ENCODE measurements around the gene RBM17.

DNA sequence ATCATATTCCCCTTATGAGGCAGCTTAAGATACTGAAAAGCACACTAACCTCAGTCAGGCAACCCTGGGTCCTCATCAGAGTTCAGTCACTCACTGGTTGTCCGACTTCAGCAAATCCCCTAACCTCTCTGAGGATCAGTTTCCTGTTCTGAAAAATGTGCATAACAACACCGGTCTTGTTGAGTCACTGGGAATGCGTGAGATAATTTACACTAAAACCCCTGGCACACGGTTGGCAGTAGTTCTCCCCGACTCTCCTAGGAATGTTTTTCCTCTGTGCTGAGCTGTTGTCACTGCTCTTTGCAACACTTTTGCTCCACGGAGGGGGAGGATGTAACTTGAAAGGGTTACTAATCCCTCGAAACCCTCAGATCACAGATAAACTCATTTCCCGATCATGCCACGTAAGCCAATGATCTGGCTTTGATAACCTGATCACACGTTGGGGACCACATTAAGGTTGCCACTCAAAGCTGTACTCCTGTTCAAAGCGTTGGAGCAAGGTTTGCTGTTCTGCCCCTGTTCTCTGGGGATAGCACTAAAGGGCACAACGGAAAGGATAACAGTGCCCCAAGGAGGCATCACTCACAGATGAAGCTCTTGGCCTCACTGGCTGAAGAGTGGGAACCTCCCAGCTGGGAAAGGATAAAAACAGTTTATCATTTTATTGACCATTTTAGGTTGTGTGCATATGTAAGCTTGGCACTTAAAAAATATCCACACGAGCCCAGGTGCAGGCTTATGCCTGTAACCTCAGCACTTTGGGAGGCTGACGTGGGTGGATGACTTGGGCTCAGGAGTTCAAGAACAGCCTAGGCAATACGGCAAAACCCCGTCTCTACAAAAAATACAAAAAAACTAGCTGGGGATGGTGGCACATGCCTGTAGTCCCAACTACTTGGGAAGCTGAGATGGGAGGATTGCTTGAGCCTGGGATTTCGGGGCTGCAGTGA, 5.0 kb upstream of the RBM17 start:
- TF ChIP-seq, protein P1, sequence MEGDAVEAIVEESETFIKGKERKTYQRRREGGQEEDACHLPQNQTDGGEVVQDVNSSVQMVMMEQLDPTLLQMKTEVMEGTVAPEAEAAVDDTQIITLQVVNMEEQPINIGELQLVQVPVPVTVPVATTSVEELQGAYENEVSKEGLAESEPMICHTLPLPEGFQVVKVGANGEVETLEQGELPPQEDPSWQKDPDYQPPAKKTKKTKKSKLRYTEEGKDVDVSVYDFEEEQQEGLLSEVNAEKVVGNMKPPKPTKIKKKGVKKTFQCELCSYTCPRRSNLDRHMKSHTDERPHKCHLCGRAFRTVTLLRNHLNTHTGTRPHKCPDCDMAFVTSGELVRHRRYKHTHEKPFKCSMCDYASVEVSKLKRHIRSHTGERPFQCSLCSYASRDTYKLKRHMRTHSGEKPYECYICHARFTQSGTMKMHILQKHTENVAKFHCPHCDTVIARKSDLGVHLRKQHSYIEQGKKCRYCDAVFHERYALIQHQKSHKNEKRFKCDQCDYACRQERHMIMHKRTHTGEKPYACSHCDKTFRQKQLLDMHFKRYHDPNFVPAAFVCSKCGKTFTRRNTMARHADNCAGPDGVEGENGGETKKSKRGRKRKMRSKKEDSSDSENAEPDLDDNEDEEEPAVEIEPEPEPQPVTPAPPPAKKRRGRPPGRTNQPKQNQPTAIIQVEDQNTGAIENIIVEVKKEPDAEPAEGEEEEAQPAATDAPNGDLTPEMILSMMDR (IDR thresholded peaks at IDR 0.05): no peak
- no peak for TF ChIP-seq POLR2A (IDR thresholded peaks at IDR 0.05)
